GM15510 (cell line): ENCODE results near the gene LRRC27.

Experiments used
- POLR2A ChIP-seq: IDR thresholded peaks from 3 replicates; pipeline ENCODE4 v1.6.1; 2011; ENCODE audit warnings: borderline replicate concordance; ENCODE audit not compliant: insufficient read length; ENCODE audit errors: extremely low read depth

Gene LRRC27

GRCh38 chr10:132297526-132297925, 34.5 kb upstream of the LRRC27 start:
- TF ChIP-seq POLR2A, result no peak

- no peak for TF ChIP-seq POLR2A
Measured at GRCh38 chr10:132298038-132298881, 33.7 kb upstream of the LRRC27 start.

DNA sequence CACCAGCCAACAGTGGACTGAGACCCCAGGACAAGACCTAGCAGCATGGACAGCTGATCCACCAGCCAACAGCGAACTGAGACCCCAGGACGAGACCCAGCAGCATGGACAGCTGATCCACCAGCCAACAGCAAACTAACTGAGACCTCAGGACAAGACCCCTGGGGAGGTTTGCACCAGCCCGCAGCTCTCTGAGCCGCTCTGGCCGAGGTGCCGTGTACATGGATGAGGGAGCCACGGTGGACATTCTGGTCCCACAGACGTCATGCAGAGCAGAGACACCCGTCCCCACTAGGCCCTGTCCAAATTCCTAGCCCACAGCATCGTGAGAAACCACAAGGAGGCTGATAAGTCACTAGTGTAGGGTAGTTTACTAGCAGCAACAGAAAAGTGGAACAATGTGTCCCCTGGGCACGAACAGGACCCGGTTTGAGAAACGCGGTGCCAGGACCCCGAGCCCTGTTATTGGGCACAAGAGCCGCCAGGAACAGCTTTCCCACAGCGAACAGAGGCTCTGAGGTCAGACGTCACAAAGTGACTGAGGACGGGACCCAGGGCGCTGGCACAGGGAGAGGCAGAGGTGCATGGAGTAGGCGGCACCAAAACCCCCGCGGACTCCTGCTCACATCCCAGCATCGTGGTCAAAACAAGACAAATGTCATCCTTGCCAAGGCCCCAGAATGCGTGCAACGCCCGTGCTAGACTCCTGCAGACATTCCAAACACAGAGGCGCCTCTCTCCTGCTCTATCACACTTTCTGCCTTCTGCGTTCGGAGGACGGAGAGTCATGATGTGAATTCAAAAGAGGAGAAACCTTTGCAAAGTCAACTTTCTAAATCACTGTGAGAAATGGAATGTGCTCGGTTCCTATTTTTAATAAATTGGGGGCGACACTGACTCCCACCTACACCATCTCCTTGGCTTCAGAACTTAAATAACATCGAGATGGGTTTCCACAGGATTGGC, 32.3 kb upstream of the LRRC27 start:
- TF ChIP-seq POLR2A, result no peak

DNA sequence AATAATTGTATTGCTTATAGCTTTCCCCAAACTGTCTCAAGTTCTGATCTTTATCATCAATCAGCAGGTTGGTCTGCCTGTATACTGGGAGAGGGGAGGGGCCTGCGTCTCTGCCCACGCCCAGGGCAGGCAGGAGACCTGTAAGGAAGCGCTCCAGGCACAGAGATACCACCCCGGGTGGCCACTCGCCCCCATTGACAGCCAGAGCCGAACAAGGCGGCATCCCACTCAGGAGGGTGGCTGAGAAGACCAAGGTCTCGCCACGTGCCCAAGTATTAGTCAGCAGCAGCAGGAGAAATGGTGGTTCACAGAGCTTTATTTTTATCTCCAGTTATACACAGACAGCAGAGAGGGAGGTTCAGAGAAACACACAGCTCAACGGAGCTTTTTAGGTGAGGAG, 31.4 kb upstream of the LRRC27 start:
- no peak for TF ChIP-seq POLR2A

DNA sequence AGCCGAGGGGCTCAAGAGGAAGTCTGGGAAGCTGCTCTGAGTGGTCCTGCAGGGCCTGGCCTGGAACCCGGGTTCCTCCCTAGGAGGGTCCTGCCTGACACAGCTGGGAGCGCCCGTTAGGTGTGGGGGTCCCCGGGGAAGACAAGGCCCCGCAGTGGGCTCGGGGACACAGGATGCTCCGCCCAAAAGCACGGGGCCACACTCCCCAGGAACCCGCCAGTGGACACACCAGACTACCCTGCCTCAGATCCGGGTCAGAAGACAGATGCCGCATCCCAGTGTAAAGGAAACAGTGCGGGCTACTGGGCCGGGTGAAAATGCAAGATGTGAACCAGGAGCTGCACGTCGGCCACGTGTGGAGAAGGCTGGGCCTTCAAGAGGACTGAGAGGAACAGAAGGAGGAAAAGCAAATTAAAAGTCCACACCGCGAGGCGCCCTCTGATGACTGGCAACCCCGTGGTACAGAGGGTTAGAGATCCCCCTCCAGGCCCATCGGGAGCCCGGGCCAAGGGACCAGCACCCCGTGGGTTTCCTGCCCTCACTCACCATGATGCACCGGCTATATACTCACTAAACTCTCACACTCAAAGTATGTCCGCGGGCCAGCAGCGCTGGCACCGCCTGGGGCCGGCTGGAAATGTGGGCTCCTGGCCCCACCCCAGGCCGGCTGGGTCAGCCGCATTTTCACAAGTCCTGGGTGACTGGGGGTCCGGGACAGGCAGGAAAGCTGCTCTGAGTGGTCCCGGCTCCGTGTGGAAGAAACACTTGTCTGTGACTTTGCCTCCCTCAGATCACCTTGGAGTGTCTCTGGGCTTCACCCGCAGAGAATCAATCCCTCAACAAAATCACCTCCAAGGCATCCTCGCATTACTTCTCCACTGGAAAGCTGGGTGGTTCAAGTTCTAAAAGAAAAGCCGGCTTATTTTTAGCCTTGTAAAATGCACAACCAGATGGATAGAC, 30.3 kb upstream of the LRRC27 start:
- no peak for TF ChIP-seq POLR2A

- no peak for TF ChIP-seq POLR2A
Measured at GRCh38 chr10:132302421-132303310, 29.3 kb upstream of the LRRC27 start.

DNA sequence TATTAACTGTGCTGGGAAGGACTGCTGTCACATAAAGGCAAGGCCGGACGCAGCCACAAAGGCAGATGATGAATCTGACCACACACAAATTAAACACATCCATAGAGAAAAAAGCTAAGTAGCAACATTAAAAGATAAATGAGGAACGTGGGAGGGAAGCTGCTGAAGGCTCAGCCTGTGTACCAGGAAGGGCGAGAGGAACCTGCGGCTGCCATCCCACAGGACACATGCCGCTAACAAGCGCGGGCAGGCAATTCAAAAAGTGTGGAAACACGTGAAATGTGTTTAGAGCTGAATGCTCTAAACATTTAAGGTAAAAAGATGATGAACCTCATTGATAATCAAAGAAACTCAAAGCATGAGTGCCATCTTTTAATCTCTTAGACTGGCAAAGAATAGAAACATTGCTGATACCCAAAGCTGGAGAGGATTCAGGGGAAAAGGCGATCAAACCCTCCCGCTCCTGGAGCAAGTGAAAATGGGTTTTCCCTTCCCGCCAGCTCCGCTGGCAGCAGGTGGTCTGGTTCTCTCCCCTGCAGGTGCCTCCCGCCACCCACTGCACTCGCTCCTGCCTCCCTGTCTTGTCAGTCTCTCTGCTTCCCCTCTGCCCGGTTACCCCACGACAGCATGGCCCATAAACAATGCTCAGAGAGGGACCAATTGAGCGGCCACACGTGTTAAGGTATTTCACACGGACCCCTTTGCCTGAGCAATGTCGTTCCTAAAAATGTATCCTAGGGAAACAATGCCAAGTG, 28.5 kb upstream of the LRRC27 start:
- TF ChIP-seq POLR2A, result no peak

DNA sequence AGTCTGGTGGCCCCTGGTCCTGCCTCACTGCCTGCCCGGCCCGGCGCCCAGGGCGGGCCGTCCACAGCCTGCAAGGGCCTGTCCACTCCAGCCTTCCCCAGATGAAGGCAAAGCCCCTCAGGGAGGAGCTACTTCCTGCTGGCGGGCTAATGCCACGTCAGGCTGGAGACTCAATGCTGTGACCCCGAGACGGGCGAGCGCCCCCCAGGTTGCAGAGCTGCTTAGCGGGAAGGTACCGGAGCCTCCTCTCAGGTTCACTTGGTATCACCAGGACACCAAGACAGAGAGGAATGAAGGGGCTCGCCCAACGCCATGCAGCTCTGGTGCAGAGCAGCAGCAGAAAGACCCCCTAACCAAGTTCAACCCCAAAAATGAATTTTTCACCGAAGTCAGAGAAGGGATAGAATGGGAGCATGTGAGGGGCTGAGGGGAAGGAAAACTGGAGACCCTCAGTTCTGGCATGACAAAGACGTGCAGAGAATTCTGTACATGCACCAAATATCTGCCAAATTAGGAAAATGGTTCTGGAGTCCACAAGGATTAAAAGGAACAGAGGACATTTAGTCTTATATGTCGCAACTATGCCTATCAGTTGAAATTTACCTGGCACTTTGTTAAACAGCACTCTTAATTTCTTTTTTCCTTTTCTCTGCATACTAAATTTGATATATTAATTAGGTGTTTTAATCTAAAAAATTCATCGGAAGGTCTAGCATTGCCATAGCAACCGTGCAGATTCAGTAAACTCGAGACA, 27.1 kb upstream of the LRRC27 start:
- no peak for TF ChIP-seq POLR2A

DNA sequence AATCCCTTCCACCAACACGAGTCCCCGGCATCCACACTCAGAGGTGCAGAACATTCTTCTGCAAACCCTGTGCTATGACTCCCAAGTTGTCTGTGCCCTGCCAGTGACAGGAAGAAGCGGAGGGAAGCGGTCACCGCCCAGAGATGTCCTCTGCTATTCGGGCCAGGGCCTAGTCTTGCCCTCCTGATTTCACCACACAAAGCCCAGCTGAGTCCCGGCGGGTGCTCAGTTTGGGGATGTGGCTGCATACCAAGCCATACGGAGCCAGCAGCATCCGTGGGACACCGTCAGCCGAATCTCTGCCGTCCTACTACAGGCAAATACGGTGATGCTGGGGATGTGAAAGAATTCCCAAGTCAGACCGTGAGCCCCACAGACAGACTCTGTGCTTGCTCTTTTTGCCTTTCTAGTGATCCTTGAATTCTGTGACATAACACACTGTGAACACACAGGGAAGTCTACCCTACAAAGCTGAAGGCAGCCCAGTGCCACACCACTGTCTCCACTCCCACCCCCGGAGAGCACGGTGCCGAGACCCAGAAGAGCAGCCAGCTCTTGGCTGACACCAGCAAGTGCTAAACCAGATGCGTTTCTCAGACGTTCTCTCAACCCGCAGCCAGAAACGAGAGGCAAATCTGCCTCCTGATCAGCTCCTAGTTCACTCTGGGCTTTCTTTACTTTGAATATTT, 26.2 kb upstream of the LRRC27 start:
- TF ChIP-seq POLR2A, result no peak

DNA sequence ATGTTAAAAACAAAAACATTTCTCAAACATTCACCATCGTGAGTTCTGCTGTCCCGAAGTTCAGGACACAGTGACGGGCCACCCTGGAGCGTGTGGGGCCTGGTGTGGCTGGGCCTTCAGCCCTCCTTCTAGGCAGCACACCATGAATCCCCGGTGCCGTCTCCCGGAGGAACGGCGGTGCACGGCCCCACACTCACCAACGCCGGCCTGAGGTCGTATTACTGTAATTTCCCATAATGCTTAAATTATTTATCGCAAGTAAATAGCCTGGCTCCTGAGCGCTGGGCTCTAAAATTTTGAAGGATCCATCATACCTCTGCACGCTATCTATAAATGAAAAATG, 25.7 kb upstream of the LRRC27 start:
- no peak for TF ChIP-seq POLR2A

GRCh38 chr10:132306864-132307751, 24.9 kb upstream of the LRRC27 start:
- peak; percentile 2 for TF ChIP-seq POLR2A
